Measurements from ENCODE around the gene AAGAB. TPM values are rescaled to one million over a fixed set of nuclear protein-coding genes. Genes with fewer than 3 reads are reported as not detected.
"Not testable (repeated sequence)": the region's sequence is repeated elsewhere in the genome, so short reads cannot be mapped to it uniquely, and the experiment has no call there.

Gene AAGAB
- total RNA-seq, 1 donor from 2014 or later: 38.5 TPM

DNA sequence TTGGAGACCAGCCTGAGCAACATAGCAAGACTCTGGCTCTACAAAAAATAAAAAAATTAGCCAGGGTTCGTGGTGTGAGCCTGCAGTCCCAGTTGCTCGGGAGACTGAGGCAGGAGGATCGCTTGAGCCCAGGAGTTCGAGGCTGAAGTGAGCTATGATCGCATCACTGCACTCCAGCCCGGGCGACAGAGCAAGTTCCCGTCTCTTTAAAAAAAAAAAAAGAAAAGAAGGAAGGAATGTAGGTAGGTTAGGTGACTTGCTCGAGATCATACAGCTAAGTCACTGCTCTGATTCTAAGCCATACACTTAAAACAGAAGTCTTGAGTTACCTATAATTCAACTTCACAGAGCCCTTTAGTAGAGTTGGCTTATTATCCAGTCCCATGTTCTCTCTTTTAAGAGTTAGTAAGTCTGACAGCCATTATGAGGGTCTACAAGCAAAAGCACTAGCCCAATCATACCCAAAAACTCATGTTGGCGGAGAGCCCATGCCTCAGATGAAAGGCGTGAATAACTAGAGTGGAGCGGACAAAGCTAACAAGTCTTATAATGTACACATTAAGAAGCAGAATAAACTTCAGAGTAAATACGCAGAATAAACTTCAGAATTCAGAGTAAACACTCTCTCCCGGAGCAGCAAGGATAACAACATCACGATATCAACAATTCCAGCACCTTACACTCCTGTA lies 768 bp downstream of the AAGAB start:
- no peak for DNase-seq (ENCODE audit: low read depth in 2 of 2)

DNA sequence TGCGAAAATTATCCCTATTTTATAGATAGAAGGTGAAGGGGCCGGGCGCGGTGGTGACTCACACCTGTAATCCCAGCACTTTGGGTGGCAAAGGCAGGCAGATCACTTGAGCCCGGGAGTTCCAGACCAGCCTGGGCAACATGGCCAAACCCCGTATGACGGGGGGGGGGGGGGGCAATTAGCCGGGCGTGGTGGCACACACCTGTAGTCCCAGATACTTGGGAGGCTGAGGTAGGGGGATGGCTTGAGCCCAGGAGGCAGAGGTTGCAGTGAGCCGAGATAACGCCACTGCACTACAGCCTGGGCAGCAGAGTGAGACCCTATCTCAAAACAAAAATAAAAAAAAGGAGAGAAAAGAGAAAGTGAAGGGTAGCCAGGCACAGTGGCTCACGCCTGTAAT lies 1.4 kb downstream of the AAGAB start:
- no peak for DNase-seq (ENCODE audit: low read depth in 2 of 2)

- DNase-seq (ENCODE audit: low read depth in 2 of 2): no peak
These were observed 3.1 kb downstream of the AAGAB start for GRCh38 chr15:67251318-67251717.

- no peak for DNase-seq (ENCODE audit: low read depth in 2 of 2)
These were observed 4.6 kb downstream of the AAGAB start for GRCh38 chr15:67249830-67250229.

GRCh38 chr15:67248011-67248505 lies 6.4 kb downstream of the AAGAB start:
- no peak for DNase-seq (ENCODE audit: low read depth in 2 of 2)

- DNase-seq (ENCODE audit: low read depth in 2 of 2): not testable (repeated sequence)
These were observed 7.9 kb downstream of the AAGAB start for GRCh38 chr15:67246606-67247005.

DNA sequence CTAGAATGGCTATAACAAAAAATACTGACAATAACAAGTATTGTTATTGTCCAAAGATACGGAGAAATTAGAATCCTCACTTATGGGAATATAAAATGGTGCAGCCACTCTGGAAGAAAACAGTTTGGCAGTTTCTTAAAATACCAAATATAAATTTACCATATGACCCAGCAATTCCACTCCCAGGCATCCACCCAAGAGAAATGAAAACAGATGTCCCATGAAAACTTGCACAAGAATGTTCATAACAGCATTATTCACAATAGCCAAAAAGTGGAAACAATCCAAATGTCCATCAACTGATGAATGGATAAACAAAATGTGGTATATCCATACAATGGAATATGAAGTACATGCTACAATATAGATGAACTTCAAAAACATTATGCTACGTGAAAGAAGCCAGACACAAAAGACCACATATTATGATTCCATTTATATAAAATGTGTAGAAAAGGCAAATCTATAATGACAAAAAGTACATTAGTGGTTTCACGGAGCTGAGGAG lies 9.4 kb downstream of the AAGAB start:
- DNase-seq (ENCODE audit: low read depth in 2 of 2): peak in 1 of 2 donors; percentile 18

DNA sequence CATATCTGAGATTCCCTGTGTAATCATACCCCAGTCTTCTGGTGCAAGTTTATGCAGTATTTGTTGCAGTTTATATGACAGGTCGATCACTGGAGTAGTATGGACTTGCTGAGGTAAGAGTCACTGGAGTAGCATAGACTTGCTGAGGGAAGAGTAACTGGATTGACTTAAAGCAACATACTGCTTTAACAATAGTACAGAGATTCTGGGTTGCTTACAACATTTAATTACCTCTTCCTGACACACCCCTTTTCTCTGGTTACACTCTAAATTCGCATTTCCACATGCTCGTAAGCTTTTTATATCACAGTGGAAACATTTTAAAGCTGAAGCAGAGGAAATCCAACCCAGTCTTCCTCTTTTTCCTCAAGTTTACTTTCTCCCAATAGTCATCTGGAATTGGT lies 11.8 kb downstream of the AAGAB start:
- DNase-seq (ENCODE audit: low read depth in 2 of 2): peak in 1 of 2 donors; percentile 1

GRCh38 chr15:67241132-67241855 lies 13.2 kb downstream of the AAGAB start:
- DNase-seq (ENCODE audit: low read depth in 2 of 2): no peak

GRCh38 chr15:67240235-67241131 lies 14.0 kb downstream of the AAGAB start:
- peak in 1 of 2 donors; percentile 42 for DNase-seq (ENCODE audit: low read depth in 2 of 2)

DNA sequence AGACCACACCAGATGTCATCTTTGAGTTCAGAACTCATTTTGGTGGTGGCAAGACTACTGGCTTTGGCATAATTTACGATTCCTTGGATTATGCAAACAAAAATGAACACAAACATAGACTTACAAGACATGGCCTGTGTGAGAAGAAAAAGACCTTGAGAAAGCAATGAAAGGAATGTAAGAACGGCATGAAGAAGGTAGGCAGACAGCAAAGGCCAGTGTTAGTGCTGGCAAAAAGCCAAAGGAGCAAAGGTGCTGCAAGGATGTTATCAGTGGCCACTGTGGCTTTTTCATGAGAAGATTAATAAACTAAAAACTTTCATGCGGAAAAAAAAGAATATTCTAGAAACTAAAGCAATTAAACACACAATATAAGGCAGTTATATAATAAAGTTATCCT lies 21.9 kb downstream of the AAGAB start:
- DNase-seq (ENCODE audit: low read depth in 2 of 2): no peak

- DNase-seq (ENCODE audit: low read depth in 2 of 2): no peak
These were observed 24.0 kb downstream of the AAGAB start for GRCh38 chr15:67230504-67230903.

DNA sequence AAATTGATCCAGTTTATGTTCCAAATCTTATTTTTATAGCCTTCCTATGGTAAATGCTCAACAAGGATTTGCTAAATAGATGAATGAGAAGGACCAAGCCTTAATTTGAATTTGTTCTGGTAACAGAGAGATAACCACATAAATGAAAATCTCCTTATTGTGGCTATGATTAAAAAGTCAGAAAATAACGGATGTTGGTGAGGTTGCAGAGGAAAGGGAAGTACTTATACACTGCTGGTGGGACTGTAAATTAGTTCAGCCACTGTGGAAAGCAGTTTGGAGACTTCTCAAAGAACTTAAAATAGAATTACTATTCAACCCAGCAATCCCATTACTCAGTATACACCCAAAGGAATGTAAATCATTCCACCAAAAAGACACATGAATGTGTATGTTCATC lies 26.2 kb downstream of the AAGAB start:
- no peak for DNase-seq (ENCODE audit: low read depth in 2 of 2)

DNA sequence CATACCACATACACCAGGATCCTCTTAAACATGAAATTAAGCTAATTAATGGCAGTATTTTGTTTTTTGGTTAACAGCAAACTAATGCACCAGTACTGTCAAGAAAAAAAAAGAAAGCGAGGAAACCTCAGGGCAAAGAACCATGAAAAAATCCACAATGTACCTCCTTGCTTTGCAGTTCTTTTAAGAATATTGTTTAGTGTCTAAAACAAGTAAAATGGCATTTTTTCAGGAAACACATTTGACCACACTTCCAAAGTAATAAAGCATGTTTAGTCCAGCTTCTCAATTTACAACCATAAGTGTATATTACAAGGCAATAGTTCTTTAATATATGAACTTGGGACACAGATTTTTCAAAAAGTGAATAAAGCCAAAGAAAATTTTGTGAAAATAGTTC lies 26.6 kb downstream of the AAGAB start:
- no peak for DNase-seq (ENCODE audit: low read depth in 2 of 2)

DNA sequence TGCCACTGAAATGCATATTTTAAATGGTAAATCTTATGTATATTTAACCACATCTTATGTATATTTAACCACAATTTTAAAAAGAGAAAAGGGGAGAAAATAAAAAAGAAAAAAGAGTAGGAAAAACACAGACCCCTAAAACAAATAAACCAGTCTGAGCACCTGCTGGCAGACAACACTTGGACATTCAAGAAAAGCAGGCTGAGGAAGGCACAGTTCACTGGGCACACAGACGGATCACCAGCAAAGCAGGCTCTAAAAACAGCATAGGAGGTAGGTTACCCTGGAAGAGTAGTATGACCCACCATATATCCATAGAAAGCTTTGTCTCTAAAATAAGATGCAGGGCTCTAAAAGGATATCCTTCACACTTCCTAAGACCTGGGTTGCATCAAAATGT lies 27.0 kb downstream of the AAGAB start:
- no peak for DNase-seq (ENCODE audit: low read depth in 2 of 2)

DNA sequence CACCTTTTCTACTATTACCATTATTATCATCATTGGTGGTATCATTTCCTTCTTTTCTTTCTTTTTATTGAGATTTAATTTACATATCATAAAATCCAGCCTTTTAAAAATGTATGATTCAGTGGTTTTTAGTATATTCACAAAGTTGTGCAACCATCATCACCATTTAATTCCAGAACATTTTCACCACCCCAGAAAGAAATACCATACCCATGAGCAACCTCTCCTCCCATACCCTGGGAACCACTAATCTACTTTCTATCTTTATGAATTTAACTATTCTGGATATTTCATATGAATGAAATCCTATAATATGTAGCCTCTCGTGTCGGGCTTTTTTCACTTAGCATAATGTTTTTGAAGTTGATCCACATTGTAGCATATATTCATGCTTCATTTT lies 29.1 kb downstream of the AAGAB start:
- no peak for DNase-seq (ENCODE audit: low read depth in 2 of 2)

- no peak for DNase-seq (ENCODE audit: low read depth in 2 of 2)
These were observed 29.6 kb downstream of the AAGAB start for GRCh38 chr15:67224889-67225288.

DNA sequence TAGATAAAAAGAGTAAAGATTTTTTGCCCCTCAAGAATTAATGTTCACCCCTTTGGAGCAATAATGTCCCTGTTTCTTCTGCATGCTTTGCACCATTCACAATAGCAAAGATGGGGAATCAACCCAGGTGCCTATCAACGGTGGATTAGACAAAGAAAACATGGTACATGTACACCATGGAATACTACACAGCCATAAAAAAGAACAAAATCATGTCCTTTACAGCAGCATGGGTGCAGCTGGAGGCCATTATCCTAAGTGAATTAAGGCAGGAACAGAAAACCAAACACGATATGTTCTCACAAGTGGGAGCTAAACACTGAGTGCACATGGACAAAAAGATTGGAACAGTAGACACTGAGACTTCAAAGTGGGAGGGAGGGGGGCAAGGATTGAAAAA lies 35.2 kb downstream of the AAGAB start:
- no peak for DNase-seq (ENCODE audit: low read depth in 2 of 2)

DNA sequence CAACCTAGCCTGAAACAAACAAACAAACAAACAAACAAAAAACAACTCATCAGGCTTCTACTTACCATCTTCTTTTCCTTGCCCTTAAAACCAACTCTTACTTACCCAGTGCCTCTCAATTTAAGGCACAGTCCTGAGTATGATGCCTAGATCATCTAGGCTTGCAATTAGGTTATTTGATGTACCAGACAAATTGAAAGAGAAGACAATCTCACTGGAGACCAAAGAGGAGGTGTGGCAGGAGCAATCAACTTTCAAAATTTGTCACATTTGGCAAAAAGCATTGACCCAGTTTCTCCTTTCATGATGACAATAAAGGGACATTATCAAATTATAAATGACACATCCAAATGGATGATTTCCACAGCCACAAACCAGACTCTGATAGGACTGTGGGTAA lies 36.0 kb downstream of the AAGAB start:
- DNase-seq (ENCODE audit: low read depth in 2 of 2): no peak

- no peak for DNase-seq (ENCODE audit: low read depth in 2 of 2)
These were observed 37.6 kb downstream of the AAGAB start for GRCh38 chr15:67216859-67217258.

GRCh38 chr15:67215102-67215501 lies 39.4 kb downstream of the AAGAB start:
- DNase-seq (ENCODE audit: low read depth in 2 of 2): no peak
